GM12878 (cell line): ENCODE measurements around the gene ARHGAP9. TPM values are rescaled to one million over a fixed set of nuclear protein-coding genes. Genes with fewer than 3 reads are reported as not detected.

Source experiments
- ATAC-seq: fragments of 200-7000 bp; cut with Tn5 transposase; 3 replicates; pipeline ENCODE4 v1.9.1; 2020; ENCODE audit warnings: mild to moderate bottlenecking, moderate library complexity
- BruUV-seq: library from RNA; stranded (reverse); fragments of 400-500 nt; replicated peaks from 2 replicates; lab custom pipeline; 2021; lab: Mats Ljungman, UMichigan
- CTCF ChIA-PET: fragments of 300-600 bp; sonication (Branson Sonifier 250); formaldehyde crosslinking; extraction: SDS; loops from one replicate; lab custom pipeline; 2021; ENCODE audit warnings: inconsistent platforms; lab: Yijun Ruan, JAX
- POLR2A ChIA-PET: fragments of 350-600 bp; formaldehyde crosslinking; extraction: SDS; loops from one replicate; lab custom pipeline; 2021; ENCODE audit warnings: inconsistent platforms; lab: Charles Lee
- RAD21 ChIA-PET: fragments of 300-600 bp; sonication (Branson Sonifier 250); formaldehyde crosslinking; loops from one replicate; lab custom pipeline; 2023; ENCODE audit warnings: antibody characterized with exemption; ENCODE audit not compliant: unreplicated experiment; lab: Charles Lee
- SMC1A ChIA-PET: fragments of 300-600 bp; sonication (Branson Sonifier 250); formaldehyde crosslinking; loops from one replicate; lab custom pipeline; 2023; ENCODE audit not compliant: unreplicated experiment, uncharacterized antibody; lab: Charles Lee
- DNase-seq: peaks from one replicate; pipeline ENCODE4 v3.0.0-alpha.2; 2011; ENCODE audit warnings: low read depth, low spot score
- FAIRE-seq: peaks from 3 replicates; lab custom pipeline; 2011; peaks lifted over from hg19 to GRCh38; lab: Jason Lieb, UNC
- H2AFZ ChIP-seq: 2 replicates; pipeline ENCODE4 v1.6.0; 2011; ENCODE audit warnings: low read depth, low read length, control low read depth; ENCODE audit not compliant: control insufficient read depth
- H3K27ac ChIP-seq: 2 replicates; pipeline ENCODE4 v1.5.1; 2011; ENCODE audit warnings: control low read depth; ENCODE audit not compliant: control insufficient read depth, insufficient read depth
- H3K27me3 ChIP-seq, 2 experiments: replicated peaks in 1 of 2; 2 replicates each; pipeline versions ENCODE4 v1.6.0 to v1.6.1; 2011; ENCODE audit warnings: low read length in 1 of 2; ENCODE audit not compliant: control insufficient read depth in 2 of 2, insufficient read depth in 2 of 2
- H3K36me3 ChIP-seq, 2 experiments: 2 replicates each; pipeline ENCODE4 v1.5.1; 2011; ENCODE audit warnings: low read length in 1 of 2; ENCODE audit not compliant: control insufficient read depth in 2 of 2, insufficient read depth in 2 of 2
- H3K4me1 ChIP-seq: 2 replicates; pipeline ENCODE4 v1.6.1; 2011; ENCODE audit warnings: mild to moderate bottlenecking, low read length, moderate library complexity, mixed read lengths; ENCODE audit not compliant: control insufficient read depth, insufficient read depth
- H3K4me2 ChIP-seq: 2 replicates; pipeline ENCODE4 v1.6.0; 2011; ENCODE audit warnings: control low read depth; ENCODE audit not compliant: control insufficient read depth, insufficient read depth
- H3K4me3 ChIP-seq: fragments of 200-600 bp; sonication (generic); 2 replicates; pipeline ENCODE4 v1.5.1; 2016
- H3K79me2 ChIP-seq: 2 replicates; pipeline ENCODE4 v1.6.0; 2011; ENCODE audit warnings: low read length; ENCODE audit not compliant: control insufficient read depth, insufficient read depth
- H3K9ac ChIP-seq: 2 replicates; pipeline ENCODE4 v1.8.0; 2011; ENCODE audit warnings: low read length, control low read depth, mixed read lengths; ENCODE audit not compliant: control insufficient read depth, insufficient read depth
- H3K9me3 ChIP-seq: replicated peaks from 3 replicates; pipeline ENCODE4 v1.5.1; 2011; ENCODE audit warnings: mild to moderate bottlenecking, low read length; ENCODE audit not compliant: control insufficient read depth, insufficient read depth
- H4K20me1 ChIP-seq: 2 replicates; pipeline ENCODE4 v1.6.0; 2011; ENCODE audit not compliant: control insufficient read depth, insufficient read depth
- CBFB ChIP-seq: IDR thresholded peaks from 2 replicates; pipeline ENCODE4 v1.6.1; 2016; ENCODE audit warnings: antibody characterized with exemption, low read depth
- CEBPB ChIP-seq, 2 experiments: fragments of 150-350 bp in 1 of 2; IDR thresholded peaks; 2 replicates each; pipeline ENCODE4 v1.6.1; 2012 to 2014; ENCODE audit warnings: low read depth in 2 of 2, low read length in 2 of 2, borderline replicate concordance in 1 of 2, inconsistent platforms in 1 of 2
- IKZF1 ChIP-seq: fragments of 450-650 bp; conservative IDR thresholded peaks from 2 replicates; pipeline ENCODE4 v1.6.1; 2017; ENCODE audit warnings: antibody characterized with exemption, mild to moderate bottlenecking
- IRF4 ChIP-seq: IDR thresholded peaks from 2 replicates; pipeline ENCODE4 v1.6.1; 2011; ENCODE audit warnings: low read depth, low read length
- LARP7 ChIP-seq: fragments of 450-650 bp; IDR thresholded peaks from 2 replicates; pipeline ENCODE4 v1.6.1; 2017; ENCODE audit warnings: mild to moderate bottlenecking
- MTA2 ChIP-seq: fragments of 450-650 bp; IDR thresholded peaks from 2 replicates; pipeline ENCODE4 v1.6.1; 2016; ENCODE audit warnings: low read depth, mild to moderate bottlenecking, moderate library complexity
- NR2F1 ChIP-seq: fragments of 450-650 bp; conservative IDR thresholded peaks from 2 replicates; pipeline ENCODE4 v1.6.1; 2017; ENCODE audit warnings: mild to moderate bottlenecking
- PBX3 ChIP-seq: IDR thresholded peaks from 2 replicates; pipeline ENCODE4 v1.6.1; 2011; ENCODE audit warnings: mild to moderate bottlenecking, low read depth, low read length, moderate library complexity; ENCODE audit not compliant: insufficient replicate concordance
- REST ChIP-seq: IDR thresholded peaks from 2 replicates; pipeline ENCODE4 v1.6.1; 2012; ENCODE audit warnings: mild to moderate bottlenecking, low read depth, low read length
- RUNX3 ChIP-seq: IDR thresholded peaks from 2 replicates; pipeline ENCODE4 v1.6.1; 2012; ENCODE audit warnings: low read length, inconsistent platforms
- SMC3 ChIP-seq: IDR thresholded peaks from 2 replicates; pipeline ENCODE4 v1.6.1; 2011; ENCODE audit warnings: low read length, improper control_type of control experiment, borderline replicate concordance
- SUZ12 ChIP-seq: fragments of 200-600 bp; sonication (generic); IDR thresholded peaks from one replicate; pipeline ENCODE4 v1.6.1; 2018; ENCODE audit warnings: antibody characterized with exemption, mild to moderate bottlenecking; ENCODE audit not compliant: unreplicated experiment
- TARDBP ChIP-seq: IDR thresholded peaks from 2 replicates; pipeline ENCODE4 v1.6.1; 2016; ENCODE audit warnings: borderline replicate concordance
- YY1 ChIP-seq: IDR thresholded peaks from 2 replicates; pipeline ENCODE4 v1.6.1; 2011; ENCODE audit warnings: low read depth, mild to moderate bottlenecking, low read length
- WGBS: methylation state at CpG from one replicate; pipeline ENCODE4 v1.1.6; 2016; ENCODE audit warnings: low lambda C conversion rate; ENCODE audit not compliant: insufficient replicate concordance, insufficient coverage; ENCODE audit errors: missing lambda C conversion rate; 5-methylcytosine and 5-hydroxymethylcytosine counted together
- in situ Hi-C: fragments of 300-500 bp; cut with MboI; formaldehyde crosslinking; loops from 9 replicates; pipeline ENCODE4 v1.14.3; 2018; ENCODE audit warnings: mixed read lengths
- intact Hi-C: fragments of 100-400 bp; cut with micrococcal nuclease; formaldehyde crosslinking; loops from one replicate; pipeline ENCODE4 v1.14.2; 2022; ENCODE audit not compliant: unreplicated experiment
- polyA plus RNA-seq, 11 experiments: library from polyadenylated mRNA; depleted of rRNA in 4 of 11; unstranded in 6 of 11; stranded (reverse) in 5 of 11; fragments of >200 nt; fragmentation: Nextera tagmentation in 4 of 11; fragmentation: Illumina TruSeq in 1 of 11; extraction: Ambion mirVana in 4 of 11; extraction: Trizol in 1 of 11; gene quantifications; 1 replicate in 1 of 11; 2 replicates in 10 of 11; pipeline versions ENCODE4 v1.2.1 to v1.2.3, GENCODE V29; 2011 to 2016; ENCODE audit warnings: inconsistent platforms in 2 of 11, missing spikeins in 2 of 11, low read depth in 1 of 11
- total RNA-seq, 4 experiments: library from RNA; depleted of rRNA in 3 of 4; stranded (reverse); fragments of >200 nt in 3 of 4; fragmentation: Illumina TruSeq in 1 of 4; extraction: Trizol in 1 of 4; gene quantifications; 2 replicates each; pipeline versions ENCODE4 v1.2.1 to v1.2.3, GENCODE V29; 2013 to 2021
- TF ChIP-seq, protein P1 (sequence below): fragments of 450-650 bp; IDR thresholded peaks from 2 replicates; pipeline ENCODE4 v1.6.1; 2017; ENCODE audit warnings: antibody characterized with exemption, mild to moderate bottlenecking, moderate library complexity

ARHGAP9 gene
- total and polyA plus RNA-seq, 10 of the 15 experiments (the other 5 are each of a cell fraction or from before 2014, with no cell fraction given) = 19.5 to 102 (median 76.8) TPM

- FAIRE-seq (no peak), DNase-seq (no peak), ATAC-seq (no peak)
- Histone ChIP-seq H4K20me1 (no peaks in the 10 kb centered on the region), H3K27me3 (no peaks in the 10 kb centered on the region), H3K9ac (no peak overlapping the region), H3K9me3 (no peaks in the 10 kb centered on the region; the same call in 1 of the 3 replicates), H3K4me1 (no peaks in the 10 kb centered on the region), H3K36me3 (no peaks in the 10 kb centered on the region), H3K27ac (no peak overlapping the region), H3K4me3 (no peak overlapping the region), H3K4me2 (no peak overlapping the region), H3K79me2 (no peaks in the 10 kb centered on the region), H2AFZ (no peak overlapping the region)
- SMC1A ChIA-PET = interaction anchor here (1.0 to 2.0 kb wide), 3 partner anchors 11 to 133 kb away, joined by 3 to 7 read pairs (median 3); no protein-coding TSS in a partner anchor
- RAD21 ChIA-PET = interaction anchor here (1.1 to 1.2 kb wide), 2 partner anchors 131 to 134 kb away, joined by 3 read pairs; no protein-coding TSS in a partner anchor
- no TSS peak for BruUV-seq
- intact Hi-C loops (no loop called here), in situ Hi-C loops (no loop called here)
- POLR2A ChIA-PET = no interaction called here
- CTCF ChIA-PET = interaction anchor here (6.3 kb wide), 1 partner anchor 12 kb away, joined by 49 read pairs; the partner anchor contains the start of gene INHBE
- WGBS = 44% methylated on average over 1 of the region's 1 CpG
- TF ChIP-seq NR2F1 = no peak
- TF ChIP-seq SUZ12 = no peak
- TF ChIP-seq YY1 = no peak
- TF ChIP-seq TARDBP = no peak
- TF ChIP-seq REST = no peak
- no peak for TF ChIP-seq LARP7
- no peak for TF ChIP-seq PBX3
- no peak for TF ChIP-seq RUNX3
- no peak for TF ChIP-seq SMC3
- TF ChIP-seq IKZF1 = no peak
- TF ChIP-seq IRF4 = no peak
- TF ChIP-seq CEBPB (IDR thresholded peaks at IDR 0.05; ENCODE audit: borderline replicate concordance in 1 of 2, low read depth in 2 of 2, low read length in 2 of 2) = no peak
- no peak for TF ChIP-seq CBFB
- TF ChIP-seq, protein P1, sequence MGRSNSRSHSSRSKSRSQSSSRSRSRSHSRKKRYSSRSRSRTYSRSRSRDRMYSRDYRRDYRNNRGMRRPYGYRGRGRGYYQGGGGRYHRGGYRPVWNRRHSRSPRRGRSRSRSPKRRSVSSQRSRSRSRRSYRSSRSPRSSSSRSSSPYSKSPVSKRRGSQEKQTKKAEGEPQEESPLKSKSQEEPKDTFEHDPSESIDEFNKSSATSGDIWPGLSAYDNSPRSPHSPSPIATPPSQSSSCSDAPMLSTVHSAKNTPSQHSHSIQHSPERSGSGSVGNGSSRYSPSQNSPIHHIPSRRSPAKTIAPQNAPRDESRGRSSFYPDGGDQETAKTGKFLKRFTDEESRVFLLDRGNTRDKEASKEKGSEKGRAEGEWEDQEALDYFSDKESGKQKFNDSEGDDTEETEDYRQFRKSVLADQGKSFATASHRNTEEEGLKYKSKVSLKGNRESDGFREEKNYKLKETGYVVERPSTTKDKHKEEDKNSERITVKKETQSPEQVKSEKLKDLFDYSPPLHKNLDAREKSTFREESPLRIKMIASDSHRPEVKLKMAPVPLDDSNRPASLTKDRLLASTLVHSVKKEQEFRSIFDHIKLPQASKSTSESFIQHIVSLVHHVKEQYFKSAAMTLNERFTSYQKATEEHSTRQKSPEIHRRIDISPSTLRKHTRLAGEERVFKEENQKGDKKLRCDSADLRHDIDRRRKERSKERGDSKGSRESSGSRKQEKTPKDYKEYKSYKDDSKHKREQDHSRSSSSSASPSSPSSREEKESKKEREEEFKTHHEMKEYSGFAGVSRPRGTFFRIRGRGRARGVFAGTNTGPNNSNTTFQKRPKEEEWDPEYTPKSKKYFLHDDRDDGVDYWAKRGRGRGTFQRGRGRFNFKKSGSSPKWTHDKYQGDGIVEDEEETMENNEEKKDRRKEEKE = no peak
- no peak for TF ChIP-seq MTA2
These were observed 37.7 kb downstream of the ARHGAP9 start for GRCh38 chr12:57441846-57442427.
